ENCODE measurements around the gene DCTN3.

The DCTN3 gene

GRCh38 chr9:34620061-34620994, at the start of gene DCTN3:
Gene DCTN3 (minus strand): TSS chr9:34620495. CDS start chr9:34620464, 31 bp downstream.
- DNase-seq (ENCODE audit: low read depth in 2 of 2): peak; percentile 83 to 84

GRCh38 chr9:34665381-34666250, 45.3 kb upstream of the DCTN3 start:
- peak; percentile 87 for DNase-seq (ENCODE audit: low read depth in 2 of 2)

GRCh38 chr9:34665067-34665380, 44.7 kb upstream of the DCTN3 start:
- DNase-seq (ENCODE audit: low read depth in 2 of 2): no peak

- DNase-seq (ENCODE audit: low read depth in 2 of 2): peak in 1 of 2 experiments; percentile 29
Measured at GRCh38 chr9:34664281-34665066, 44.2 kb upstream of the DCTN3 start.

GRCh38 chr9:34663303-34663605, 43.0 kb upstream of the DCTN3 start:
- no peak for DNase-seq (ENCODE audit: low read depth in 2 of 2)

- DNase-seq (ENCODE audit: low read depth in 2 of 2): no peak
Measured at GRCh38 chr9:34662526-34663302, 42.4 kb upstream of the DCTN3 start, which contains the start of gene CCL27. Gene CCL27 (minus strand): TSS chr9:34662657. CDS start chr9:34662633, 24 bp downstream.

GRCh38 chr9:34659592-34660253, 39.4 kb upstream of the DCTN3 start:
- DNase-seq (ENCODE audit: low read depth in 2 of 2): no peak

- no peak for DNase-seq (ENCODE audit: low read depth in 2 of 2)
Measured at GRCh38 chr9:34658461-34658860, 38.2 kb upstream of the DCTN3 start.

GRCh38 chr9:34656992-34657391, 36.7 kb upstream of the DCTN3 start:
- DNase-seq (ENCODE audit: low read depth in 2 of 2): no peak

GRCh38 chr9:34655394-34655793, 35.1 kb upstream of the DCTN3 start:
- no peak for DNase-seq (ENCODE audit: low read depth in 2 of 2)

- DNase-seq (ENCODE audit: low read depth in 2 of 2): peak in 1 of 2 experiments; percentile 80
Measured at GRCh38 chr9:34654323-34655051, 34.2 kb upstream of the DCTN3 start.

GRCh38 chr9:34653151-34654072, 33.1 kb upstream of the DCTN3 start:
- DNase-seq (ENCODE audit: low read depth in 2 of 2): no peak

- no peak for DNase-seq (ENCODE audit: low read depth in 2 of 2)
Measured at GRCh38 chr9:34652602-34653000, 32.3 kb upstream of the DCTN3 start.

GRCh38 chr9:34651876-34652601, 31.7 kb upstream of the DCTN3 start, which contains the start of gene IL11RA:
Gene IL11RA (plus strand): TSS chr9:34652185. CDS start chr9:34655218, 3,033 bp downstream.
- no peak for DNase-seq (ENCODE audit: low read depth in 2 of 2)

- no peak for DNase-seq (ENCODE audit: low read depth in 2 of 2)
Measured at GRCh38 chr9:34651321-34651720, 31.0 kb upstream of the DCTN3 start.

GRCh38 chr9:34650816-34651215, 30.5 kb upstream of the DCTN3 start:
- DNase-seq (ENCODE audit: low read depth in 2 of 2): no peak

GRCh38 chr9:34648673-34649072, 28.4 kb upstream of the DCTN3 start:
- no peak for DNase-seq (ENCODE audit: low read depth in 2 of 2)

GRCh38 chr9:34647651-34648050, 27.4 kb upstream of the DCTN3 start:
- no peak for DNase-seq (ENCODE audit: low read depth in 2 of 2)
